Thyroid gland (tissue), 4 donors: ENCODE results near the gene FGF19. TPM values are rescaled to one million over a fixed set of nuclear protein-coding genes. Genes with fewer than 3 reads are reported as not detected.

ENCODE experiments used
- DNase-seq, 2 donors: peaks; one replicate each; pipeline ENCODE4 v3.0.0-alpha.2; 2019
- H3K27ac ChIP-seq, 3 donors: fragments of 200-600 bp; sonication (generic); 1 replicate in 2 of 3; 2 replicates in 1 of 3; pipeline ENCODE4 v1.5.1; 2016 to 2019; ENCODE audit warnings: mild to moderate bottlenecking in 1 of 3, moderate library complexity in 1 of 3
- H3K27me3 ChIP-seq: fragments of 200-600 bp; sonication (generic); one replicate; pipeline ENCODE4 v1.5.1; 2019
- H3K36me3 ChIP-seq, 2 donors: fragments of 200-600 bp; sonication (generic); one replicate each; pipeline ENCODE4 v1.5.1; 2016 to 2019
- H3K4me1 ChIP-seq, 2 donors: fragments of 200-600 bp; sonication (generic); one replicate each; pipeline ENCODE4 v1.5.1; 2017 to 2019
- H3K4me3 ChIP-seq, 3 donors: fragments of 200-600 bp; sonication (generic); replicated peaks in 1 of 3; 1 replicate in 2 of 3; 2 replicates in 1 of 3; pipeline ENCODE4 v1.5.1; 2016; ENCODE audit warnings: mild to moderate bottlenecking in 1 of 3
- H3K9me3 ChIP-seq: fragments of 200-600 bp; sonication (generic); one replicate; pipeline ENCODE4 v1.5.1; 2017
- CTCF ChIP-seq, 6 experiments: fragments of 200-600 bp in 3 of 6; fragments of 450-650 bp in 3 of 6; sonication (generic) in 3 of 6; IDR thresholded peaks; one replicate each; pipeline ENCODE4 v1.5.1; 2016 to 2019; ENCODE audit warnings: antibody characterized with exemption in 6 of 6, mild to moderate bottlenecking in 2 of 6, inconsistent platforms in 1 of 6, moderate library complexity in 1 of 6
- POLR2A ChIP-seq, 2 donors: fragments of 450-650 bp; IDR thresholded peaks; one replicate each; pipeline ENCODE4 v1.6.1; 2017; ENCODE audit warnings: antibody characterized with exemption in 2 of 2, mild to moderate bottlenecking in 2 of 2, moderate library complexity in 1 of 2
- WGBS, 2 donors: methylation state at CpG; one replicate each; pipeline ENCODE4 v1.1.5; 2017; 5-methylcytosine and 5-hydroxymethylcytosine counted together
- intact Hi-C: fragments of 100-400 bp; cut with DNase I; formaldehyde crosslinking; loops from one replicate; pipeline ENCODE4 v1.15.1; 2023
- total RNA-seq, 4 donors: library from RNA; depleted of rRNA; stranded (reverse); fragments of >200 nt; gene quantifications; one replicate each; pipeline ENCODE4 v1.2.3, GENCODE V29; 2016

Gene FGF19
- total RNA-seq, 4 donors from 2014 or later: not detected

GRCh38 chr11:69653406-69653960 is 50.3 kb downstream of the FGF19 start:
- no peaks in the 10 kb centered on the region for H3K27me3 ChIP-seq
- H3K36me3 ChIP-seq: peaks cover 32 to 39% of the 10 kb centered on the region in 2 donors
- no peak overlapping the region for H3K27ac ChIP-seq
- no peak for DNase-seq
- 91 to 92% methylated on average over 23 of the region's 23 CpGs for WGBS, 2 donors
- no peaks in the 10 kb centered on the region for H3K4me1 ChIP-seq
- TF ChIP-seq CTCF (IDR thresholded peaks at IDR 0.05): no peak
- TF ChIP-seq POLR2A (IDR thresholded peaks at IDR 0.05): no peak
- H3K9me3 ChIP-seq: no peaks in the 10 kb centered on the region
- no peak overlapping the region for H3K4me3 ChIP-seq
- intact Hi-C loops: no loop called here

DNA sequence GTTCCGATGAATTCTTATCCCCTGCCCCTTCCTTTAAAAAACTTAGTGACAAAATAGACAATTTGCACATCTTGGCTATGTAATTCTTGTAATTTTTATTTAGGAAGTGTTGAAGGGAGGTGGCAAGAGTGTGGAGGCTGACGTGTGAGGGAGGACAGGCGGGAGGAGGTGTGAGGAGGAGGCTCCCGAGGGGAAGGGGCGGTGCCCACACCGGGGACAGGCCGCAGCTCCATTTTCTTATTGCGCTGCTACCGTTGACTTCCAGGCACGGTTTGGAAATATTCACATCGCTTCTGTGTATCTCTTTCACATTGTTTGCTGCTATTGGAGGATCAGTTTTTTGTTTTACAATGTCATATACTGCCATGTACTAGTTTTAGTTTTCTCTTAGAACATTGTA is 50.8 kb downstream of the FGF19 start:
- WGBS, 2 donors: 83 to 86% methylated on average over 11 of the region's 11 CpGs
- Histone ChIP-seq H3K27ac (no peak overlapping the region), H3K27me3 (no peaks in the 10 kb centered on the region), H3K36me3 (peaks cover 37 to 43% of the 10 kb centered on the region in 2 donors), H3K9me3 (no peaks in the 10 kb centered on the region), H3K4me1 (no peaks in the 10 kb centered on the region), H3K4me3 (no peak overlapping the region)
- no peak for DNase-seq
- TF ChIP-seq POLR2A (IDR thresholded peaks at IDR 0.05) (no peak), CTCF (IDR thresholded peaks at IDR 0.05) (no peak)
- intact Hi-C loops: no loop called here

DNA sequence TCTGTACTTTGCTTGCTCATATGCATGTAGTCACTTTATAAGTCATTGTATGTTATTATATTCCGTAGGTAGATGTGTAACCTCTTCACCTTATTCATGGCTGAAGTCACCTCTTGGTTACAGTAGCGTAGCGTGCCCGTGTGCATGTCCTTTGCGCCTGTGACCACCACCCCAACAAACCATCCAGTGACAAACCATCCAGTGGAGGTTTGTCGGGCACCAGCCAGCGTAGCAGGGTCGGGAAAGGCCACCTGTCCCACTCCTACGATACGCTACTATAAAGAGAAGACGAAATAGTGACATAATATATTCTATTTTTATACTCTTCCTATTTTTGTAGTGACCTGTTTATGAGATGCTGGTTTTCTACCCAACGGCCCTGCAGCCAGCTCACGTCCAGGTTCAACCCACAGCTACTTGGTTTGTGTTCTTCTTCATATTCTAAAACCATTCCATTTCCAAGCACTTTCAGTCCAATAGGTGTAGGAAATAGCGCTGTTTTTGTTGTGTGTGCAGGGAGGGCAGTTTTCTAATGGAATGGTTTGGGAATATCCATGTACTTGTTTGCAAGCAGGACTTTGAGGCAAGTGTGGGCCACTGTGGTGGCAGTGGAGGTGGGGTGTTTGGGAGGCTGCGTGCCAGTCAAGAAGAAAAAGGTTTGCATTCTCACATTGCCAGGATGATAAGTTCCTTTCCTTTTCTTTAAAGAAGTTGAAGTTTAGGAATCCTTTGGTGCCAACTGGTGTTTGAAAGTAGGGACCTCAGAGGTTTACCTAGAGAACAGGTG is 51.8 kb downstream of the FGF19 start:
- Histone ChIP-seq H3K27me3 (no peaks in the 10 kb centered on the region), H3K36me3 (peaks cover 43 to 45% of the 10 kb centered on the region in 2 donors), H3K4me1 (no peaks in the 10 kb centered on the region), H3K27ac (no peak overlapping the region), H3K4me3 (no peak overlapping the region), H3K9me3 (no peaks in the 10 kb centered on the region)
- TF ChIP-seq POLR2A (IDR thresholded peaks at IDR 0.05) (no peak), CTCF (IDR thresholded peaks at IDR 0.05) (no peak)
- WGBS, 2 donors: 91% methylated on average over 15 of the region's 15 CpGs
- DNase-seq: no peak
- intact Hi-C loops: no loop called here

- H3K27ac ChIP-seq: no peak overlapping the region
- no peak for TF ChIP-seq POLR2A (IDR thresholded peaks at IDR 0.05)
- no peak for TF ChIP-seq CTCF (IDR thresholded peaks at IDR 0.05)
- H3K4me1 ChIP-seq: no peaks in the 10 kb centered on the region
- no peak for DNase-seq
- 89 to 91% methylated on average over 23 of the region's 23 CpGs for WGBS, 2 donors
- no peaks in the 10 kb centered on the region for H3K27me3 ChIP-seq
- no peak overlapping the region for H3K4me3 ChIP-seq
- peaks cover 43 to 45% of the 10 kb centered on the region in 2 donors for H3K36me3 ChIP-seq
- intact Hi-C loops: no loop called here
- H3K9me3 ChIP-seq: no peaks in the 10 kb centered on the region
These were observed 52.9 kb downstream of the FGF19 start for GRCh38 chr11:69650832-69651344.
